Activated CD4-positive, alpha-beta T cell treated with anti-CD3 and anti-CD28 coated beads for 24 hours (primary cell): ENCODE results near the gene SMC3.

Source experiments
- DNase-seq, 2 donors: peaks; one replicate each; pipeline ENCODE4 v3.0.0-alpha.2; 2020; ENCODE audit warnings: low read depth in 2 of 2

The SMC3 gene

DNA sequence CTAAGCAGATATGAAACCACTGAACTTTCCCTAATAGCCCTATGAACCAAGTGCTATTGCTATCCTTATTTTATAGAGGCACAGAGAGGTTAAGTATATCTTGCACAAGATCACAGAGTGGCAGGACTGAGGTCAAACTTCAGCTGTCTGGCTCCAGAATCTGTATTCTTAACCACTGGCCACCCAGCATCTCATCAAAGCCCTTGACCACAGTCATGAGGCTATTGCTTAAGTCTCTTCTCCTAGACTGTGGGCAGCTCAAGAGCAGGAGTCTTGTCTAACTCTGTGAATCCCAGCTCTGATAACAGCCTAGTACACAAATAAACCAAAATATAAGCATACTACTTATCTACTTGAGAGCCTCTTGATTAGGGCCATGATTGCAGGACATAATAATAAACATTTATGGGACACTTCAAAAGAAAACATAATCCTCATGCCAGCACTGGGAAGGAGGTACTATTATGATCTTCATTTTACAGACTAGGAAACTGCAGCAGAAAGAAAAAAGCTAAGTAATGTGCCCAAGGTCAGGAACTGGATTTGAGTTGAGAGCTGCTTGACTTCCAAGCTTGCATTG lies 22.4 kb upstream of the SMC3 start:
- no peak for DNase-seq

DNA sequence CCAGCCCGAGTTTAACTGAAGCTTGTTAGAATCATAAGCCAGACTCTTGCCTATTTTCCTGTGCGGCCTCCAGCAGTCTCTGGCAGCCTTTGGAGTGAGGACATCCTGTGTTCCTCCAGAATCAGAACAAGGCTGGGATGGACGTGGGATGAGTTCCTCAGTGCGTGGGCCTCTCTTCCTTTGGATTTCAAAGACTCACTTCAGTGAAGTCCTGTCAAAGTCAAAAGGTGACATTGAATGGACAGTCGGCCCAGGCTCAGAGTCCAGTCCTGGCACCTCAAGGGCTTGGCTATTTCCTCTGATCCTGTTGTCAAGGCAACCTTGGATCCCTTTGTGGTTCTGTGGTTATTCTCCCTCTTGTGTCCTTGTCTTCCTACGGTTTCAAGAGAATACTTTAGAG lies 21.4 kb upstream of the SMC3 start:
- DNase-seq = no peak

DNA sequence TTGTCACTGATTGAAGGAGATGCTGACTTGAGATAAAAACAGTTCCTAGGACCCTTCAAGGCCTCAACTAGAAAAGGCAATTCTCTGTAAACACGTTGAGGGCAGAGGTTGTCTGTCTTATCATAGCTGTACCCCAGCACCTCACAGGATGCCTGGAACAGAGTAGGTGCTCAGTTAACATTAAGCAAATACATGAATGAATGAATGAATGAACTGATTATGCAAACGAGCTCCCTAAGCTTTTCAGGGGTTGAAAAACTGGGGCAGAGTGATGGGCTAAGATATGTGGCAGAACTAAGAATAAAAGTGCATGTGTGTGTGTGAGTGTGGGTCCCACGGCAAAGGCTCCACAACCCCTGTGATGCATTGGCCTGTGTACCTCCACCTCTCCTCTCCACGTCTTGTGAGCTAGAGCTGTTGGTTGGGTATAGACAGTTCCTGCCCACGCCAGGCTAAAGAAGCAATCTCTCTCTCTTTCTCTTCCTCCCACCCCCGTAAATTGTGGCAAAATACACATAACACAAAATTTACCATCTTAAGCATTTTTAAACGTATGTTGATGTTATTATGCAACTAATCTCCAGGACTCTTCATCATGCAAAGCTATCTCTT lies 20.9 kb upstream of the SMC3 start:
- DNase-seq = no peak

DNA sequence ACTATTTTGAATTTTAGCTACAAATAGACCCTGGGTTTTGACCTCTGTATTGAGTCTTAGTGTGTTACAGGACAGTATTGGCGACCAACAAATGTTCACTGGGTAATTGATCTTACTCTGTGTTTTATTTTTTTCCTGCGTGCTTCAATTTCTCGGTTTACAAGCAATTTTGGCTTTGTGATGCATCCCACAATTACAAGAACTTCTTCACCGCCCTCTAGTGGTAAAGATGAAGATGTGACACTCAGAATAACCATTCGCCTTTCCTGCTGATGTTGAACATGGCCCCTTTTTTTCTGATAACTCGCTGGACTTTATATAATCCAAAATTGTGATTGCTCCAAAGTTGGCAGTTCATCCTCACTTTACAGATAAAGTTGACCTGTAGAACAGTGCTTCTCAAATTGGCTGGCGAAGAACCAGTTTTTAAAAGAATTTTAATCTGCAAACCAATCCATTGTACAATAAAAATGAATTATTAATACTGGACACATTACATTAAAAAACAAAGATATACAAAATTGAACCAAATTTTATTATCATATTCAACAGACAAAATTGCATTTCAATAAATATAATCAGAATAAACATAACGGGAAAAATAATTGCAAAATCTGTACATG lies 20.2 kb upstream of the SMC3 start:
- DNase-seq = no peak

DNA sequence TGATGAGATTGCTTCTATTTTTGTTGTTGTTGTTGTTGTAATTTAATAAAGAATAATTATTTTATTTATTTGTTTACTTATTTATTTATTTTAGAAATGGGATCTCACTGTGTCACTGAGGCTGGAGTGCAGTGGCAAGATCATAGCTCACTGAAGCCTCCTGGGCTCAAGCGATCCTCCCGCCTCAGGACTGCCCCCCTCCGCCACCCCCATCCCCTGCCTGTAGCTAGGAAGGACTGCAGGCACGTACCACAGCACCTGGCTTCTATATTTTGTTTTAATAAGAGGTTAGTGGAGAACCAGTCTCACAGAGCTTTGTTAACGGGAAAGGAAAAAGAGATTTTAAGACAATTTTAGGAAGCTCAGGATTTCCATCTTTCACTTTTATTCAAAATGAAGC lies 19.5 kb upstream of the SMC3 start:
- no peak for DNase-seq

DNA sequence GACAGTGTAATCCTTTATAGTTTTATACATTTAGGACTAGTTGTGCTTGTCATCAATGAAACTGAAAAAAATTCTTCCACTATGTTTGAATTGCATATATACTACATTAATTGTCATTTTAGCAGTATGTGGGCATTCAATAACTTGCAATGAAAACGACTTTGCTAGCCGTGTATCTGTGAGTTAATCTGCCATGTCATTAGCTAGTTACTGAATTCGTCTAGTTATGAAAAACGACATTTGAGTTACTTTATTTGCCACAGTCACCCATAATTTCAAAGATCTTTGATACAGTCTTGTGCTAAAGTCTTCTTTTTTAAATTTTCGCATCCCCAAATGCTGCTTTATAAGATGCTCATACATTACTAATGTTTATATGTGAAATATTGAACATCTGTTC lies 18.3 kb upstream of the SMC3 start:
- no peak for DNase-seq

DNA sequence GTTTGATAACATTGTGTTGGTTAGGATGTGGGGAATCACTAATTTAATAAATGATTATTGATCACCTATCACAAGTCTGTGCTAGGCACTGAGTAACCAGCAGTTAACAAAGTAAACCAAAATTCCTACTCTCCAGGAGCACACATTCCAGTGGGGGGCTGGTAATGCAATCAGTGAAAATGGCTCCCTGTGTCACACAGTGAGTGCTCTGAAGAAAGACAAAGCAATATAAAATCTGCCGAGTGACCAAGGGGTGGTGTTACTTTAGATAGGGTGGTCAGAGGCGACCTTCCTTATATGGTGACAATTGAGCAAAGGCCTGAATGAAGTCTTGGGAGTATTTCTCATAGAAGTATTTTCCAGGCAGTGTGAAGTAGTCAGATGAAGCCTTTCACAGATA lies 13.6 kb upstream of the SMC3 start:
- DNase-seq = no peak

DNA sequence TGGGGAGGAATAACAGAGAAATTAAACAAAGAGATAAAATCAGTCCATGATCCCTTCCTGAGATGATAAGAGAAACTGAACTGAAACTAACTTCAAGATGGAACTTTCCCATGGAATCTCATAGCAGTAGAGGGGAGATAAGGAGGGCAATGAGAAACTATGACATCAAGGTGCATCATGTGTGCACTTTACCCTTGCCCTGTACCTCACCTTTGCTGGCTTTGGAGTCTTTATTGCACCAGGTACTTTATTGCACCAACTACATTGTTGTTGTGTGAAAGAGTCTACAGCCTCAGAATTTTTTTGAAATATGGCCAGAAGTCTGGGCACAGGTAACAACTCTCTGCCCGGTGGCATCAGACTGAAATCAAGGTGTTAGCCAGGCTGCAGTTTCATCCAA lies 11.2 kb upstream of the SMC3 start:
- DNase-seq = no peak

DNA sequence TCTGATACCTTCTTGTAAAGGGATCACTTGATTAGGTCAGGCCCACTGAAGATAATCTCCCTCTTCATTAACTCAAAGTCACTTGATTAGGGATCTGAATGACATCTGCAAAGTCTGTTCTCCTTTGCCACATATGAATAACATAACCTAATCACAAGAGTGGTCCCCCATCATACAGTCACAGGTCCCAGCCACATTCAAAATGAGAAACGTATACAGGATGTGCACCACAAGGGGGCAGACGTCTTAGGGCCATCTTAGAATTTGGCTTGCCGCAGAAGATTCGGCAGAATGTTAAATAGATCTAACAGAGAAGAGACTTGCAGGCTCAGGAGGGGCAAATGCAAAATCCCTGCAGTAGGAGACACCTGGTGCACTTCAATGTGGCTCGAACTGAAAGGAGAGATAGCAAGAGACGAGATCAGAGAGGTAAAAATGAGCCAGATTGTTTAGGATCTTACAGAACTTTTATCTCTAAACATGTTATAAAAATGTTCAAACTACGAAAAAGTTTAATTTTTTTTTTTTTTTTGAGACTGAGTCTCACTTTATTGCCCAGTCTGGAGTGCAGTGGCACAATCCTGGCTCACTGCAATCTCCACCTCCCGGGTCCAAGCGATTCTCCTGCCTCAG lies 10.4 kb upstream of the SMC3 start:
- peak; percentile 55 to 65 for DNase-seq

DNA sequence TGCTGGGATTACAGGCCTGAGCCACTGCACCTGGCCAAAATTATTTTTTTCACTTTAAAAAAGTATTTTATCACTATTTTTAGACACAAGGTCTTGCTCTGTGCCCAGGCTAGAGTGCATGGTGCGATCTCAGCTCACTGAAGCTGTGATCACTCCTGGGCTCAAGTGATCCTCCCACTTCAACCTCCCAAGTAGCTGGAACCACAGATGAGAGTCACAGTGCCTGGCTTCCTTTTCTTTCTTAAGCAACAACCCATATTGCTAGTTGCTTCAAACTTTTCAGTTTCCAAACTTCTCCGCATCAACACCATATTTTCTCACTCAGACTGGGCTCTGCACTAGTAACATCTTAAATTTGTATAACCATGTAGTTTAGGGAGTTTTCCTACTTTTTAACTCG lies 9.5 kb upstream of the SMC3 start:
- DNase-seq = no peak

DNA sequence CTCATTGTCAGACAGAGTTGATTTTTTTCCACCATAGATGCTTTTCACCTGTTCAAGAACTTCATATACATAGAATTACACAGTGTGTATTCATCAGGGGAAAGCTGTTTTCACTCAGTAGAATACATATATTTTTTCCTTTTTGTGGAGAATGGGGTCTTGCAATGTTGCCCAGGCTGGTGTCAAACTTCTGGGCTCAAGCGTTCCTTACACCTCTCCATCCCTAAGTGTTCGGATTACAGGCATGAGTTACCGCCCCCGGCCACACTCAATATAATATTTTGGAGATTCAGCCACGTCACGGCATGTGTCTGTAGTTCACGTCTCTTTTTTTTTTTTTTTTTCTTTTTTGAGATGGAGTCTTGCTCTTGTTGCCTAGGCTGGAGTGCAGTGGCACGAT lies 7.5 kb upstream of the SMC3 start:
- DNase-seq = no peak

DNA sequence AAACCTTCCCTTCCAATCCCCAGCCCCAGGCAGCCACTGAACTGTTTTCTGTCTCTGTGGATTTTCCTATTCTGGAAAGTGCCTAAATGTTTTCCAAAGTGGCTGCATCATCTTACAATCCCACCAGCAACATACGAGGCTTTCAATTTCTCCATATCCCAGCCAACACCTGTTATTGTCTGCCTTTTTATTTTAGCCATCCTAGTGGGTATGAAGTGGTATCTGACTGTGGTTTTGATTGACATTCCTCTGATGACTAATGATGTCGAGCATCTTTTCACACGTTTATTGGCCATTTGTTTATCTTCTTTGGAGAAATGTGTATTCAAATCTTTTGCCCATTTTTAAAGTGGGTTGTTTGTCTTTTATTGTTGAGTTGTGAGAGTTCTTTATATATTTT lies 6.2 kb upstream of the SMC3 start:
- DNase-seq = no peak

DNA sequence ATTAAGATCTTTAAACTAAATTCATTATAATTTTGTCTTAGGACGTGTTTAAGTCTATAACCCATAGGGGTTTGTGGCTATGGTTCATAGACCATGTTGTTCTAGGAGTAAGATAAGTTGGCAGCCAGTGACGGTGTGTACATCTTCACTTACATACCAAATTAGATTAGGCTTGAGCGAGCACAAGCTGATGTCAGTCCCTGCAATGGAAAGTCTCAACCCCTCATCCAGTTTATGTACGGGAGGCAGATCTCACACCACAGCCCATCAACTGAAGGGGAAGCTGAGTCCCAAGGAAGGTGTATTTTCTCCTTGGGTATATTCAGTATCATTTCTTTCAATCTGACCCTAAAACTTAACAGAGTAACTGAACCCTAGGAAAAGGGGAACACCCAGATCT lies 5.1 kb upstream of the SMC3 start:
- DNase-seq = no peak

DNA sequence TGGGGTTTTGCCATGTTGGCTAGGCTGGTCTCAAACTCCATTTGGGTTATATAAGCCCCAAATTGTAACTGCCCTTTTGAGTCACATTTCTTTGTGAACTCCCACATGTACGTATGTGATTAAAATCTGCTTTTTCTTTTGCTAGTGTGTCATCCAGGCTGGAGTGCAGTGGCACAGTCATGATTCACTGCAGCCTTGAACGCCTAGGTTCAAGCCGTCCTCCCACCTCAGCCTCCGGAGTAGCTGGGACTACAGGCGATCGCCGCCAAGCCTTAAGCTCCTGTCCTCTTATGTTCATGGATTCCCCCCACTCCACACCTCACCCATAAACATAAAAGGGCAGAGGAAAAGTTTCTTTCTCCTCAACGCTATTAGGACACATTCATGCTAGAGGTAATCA lies 4.4 kb upstream of the SMC3 start:
- DNase-seq = no peak

DNA sequence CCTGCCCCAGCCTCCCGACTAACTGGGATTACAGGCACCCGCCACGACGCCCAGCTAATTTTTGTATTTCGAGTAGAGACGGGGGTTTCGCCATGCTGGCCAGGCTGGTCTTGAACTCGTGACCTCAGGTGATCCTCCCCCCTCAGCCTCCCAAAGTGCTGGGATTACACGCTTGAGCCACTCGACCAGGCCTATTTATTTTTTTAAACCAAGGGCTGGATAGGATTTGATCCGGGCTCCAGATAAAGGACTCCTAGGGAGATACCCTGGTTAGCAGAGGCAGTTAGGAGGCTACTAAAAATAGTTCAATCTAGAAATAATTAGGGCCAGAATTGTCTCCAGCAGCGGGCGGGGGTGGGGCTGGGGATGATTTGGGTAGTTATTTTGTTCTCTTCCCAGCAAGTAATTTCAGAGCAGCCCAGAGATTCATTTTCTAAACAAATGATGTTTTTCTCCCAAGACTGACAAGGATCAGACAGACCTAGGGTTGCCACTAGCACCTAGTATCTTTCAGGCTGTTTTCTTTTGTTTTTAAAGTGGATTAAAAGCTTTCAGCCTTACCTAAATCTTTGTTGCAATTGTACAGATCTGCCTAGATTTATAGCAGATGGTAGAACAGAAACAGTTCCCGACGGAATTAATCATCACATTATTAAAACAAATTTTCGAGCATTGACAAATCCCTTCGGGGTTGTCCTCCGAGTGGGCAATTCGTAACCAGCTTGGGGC lies 859 bp upstream of the SMC3 start:
- no peak for DNase-seq

DNA sequence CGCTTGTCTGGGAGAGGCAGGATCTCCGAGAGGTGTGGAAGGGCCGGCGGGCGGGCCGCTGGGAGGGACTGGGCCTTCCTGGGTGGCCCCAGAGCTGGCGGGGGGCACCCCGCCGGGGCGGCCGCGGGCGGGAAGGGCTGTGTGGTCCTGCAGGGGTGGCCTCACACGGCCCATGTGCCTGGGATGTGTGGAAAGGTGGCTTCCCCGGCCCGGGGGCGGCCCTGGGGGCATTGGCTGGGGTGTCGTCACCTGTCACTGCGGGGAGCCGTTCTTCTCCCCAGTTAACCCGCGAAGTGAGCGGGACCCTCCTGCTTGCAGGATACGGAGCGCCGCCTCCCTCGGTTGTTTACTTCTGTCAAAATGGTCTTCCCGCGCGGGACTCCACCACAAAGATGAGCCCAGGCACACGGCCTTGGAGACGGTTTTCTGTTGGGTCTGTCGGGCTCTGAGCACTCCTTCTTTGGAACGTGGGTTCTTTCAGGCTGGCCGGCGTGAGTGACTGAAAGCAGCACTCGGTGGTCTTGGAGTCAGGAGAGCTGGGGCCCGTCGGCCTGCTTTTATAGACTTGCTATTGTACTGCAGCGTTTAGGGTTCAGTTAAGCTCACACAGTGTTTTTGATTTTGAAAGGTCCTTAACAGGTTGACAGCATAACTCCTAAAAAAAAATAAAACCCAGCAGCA lies 700 bp downstream of the SMC3 start:
- peak; percentile 31 to 34 for DNase-seq

DNA sequence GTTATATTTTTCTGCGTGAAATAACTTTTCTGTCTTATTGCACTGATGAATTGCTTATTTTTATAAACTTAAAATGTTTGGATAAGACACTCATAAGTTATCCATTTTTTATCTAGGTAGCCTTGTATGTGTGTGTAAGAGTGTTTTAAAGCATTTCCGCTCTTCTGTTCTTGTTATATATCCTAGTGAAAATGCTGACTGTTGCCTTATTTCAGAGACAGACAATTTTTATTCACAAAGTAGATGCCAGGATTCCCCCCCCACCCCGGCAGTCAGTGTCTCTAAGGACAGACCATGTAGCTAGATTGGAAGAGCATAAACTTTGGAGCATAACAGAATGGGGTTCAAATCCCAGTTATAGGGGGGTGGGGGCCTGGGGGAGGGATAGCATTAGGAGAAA lies 1.6 kb downstream of the SMC3 start:
- DNase-seq = no peak

DNA sequence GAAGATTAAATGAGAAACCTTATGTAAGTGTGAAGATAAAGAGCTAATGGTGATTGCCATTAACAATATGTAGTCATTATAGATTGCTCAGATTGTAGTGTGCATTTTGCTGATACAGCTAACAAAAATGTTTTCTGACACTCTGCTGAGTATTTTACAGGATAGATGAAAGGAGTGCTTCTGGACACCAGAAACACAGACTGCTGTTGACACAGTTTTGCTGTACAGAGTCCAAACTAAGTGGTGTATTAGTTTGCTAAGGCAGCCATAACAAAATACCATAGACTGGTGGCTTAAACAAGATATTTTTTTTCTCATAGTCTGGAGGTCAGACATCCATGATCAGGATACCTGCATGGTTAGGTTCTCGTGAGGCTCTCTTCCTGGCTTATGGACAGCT lies 2.2 kb downstream of the SMC3 start:
- no peak for DNase-seq

DNA sequence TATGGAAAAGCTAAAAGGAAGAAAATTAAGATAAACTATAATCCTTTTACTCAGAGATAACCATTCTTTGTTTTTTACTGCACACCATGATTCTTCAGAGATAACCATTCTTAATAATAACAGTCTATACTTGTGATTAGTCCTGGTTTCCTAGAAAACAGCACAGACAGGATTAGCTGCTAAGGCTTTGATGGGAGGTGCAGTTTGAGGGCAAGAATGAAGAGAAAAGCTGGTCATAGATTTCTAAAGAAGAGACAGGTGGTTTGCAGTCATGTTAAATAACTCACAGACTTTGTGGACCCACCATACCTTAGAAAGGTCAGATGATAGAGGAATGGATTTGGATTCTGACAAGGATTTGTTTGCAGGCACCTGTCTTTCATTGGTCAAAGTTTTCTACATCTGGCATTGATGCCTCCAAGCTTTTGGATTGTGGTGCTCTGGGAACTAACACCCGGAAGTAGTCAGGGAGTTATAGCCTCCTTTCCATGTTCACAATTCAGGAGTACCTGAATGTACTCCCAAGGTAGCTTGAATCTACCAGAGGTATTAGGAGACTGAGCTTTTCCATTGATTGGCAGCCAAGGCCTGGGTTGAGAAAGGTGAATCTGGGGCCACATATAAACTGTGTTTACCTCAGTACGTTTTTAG lies 3.7 kb downstream of the SMC3 start:
- no peak for DNase-seq

DNA sequence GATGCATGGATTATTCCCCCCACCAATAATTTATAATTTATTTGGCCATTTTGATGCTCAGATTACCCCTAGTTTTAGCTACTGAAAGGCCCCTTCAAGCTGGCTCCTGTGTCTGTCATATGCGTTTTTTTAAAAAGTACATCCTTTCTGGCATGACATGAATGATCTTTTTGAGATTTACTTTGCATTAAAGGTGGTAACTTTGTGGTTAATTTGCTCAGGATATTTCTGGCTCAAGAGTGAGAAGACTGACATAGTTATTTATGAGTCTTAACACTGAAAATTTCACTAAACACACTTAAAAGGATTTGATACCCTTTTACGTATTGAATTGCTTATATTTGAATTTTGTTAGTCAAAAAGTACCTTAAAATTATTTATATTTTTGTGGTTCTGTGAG lies 5.4 kb downstream of the SMC3 start:
- DNase-seq = no peak

DNA sequence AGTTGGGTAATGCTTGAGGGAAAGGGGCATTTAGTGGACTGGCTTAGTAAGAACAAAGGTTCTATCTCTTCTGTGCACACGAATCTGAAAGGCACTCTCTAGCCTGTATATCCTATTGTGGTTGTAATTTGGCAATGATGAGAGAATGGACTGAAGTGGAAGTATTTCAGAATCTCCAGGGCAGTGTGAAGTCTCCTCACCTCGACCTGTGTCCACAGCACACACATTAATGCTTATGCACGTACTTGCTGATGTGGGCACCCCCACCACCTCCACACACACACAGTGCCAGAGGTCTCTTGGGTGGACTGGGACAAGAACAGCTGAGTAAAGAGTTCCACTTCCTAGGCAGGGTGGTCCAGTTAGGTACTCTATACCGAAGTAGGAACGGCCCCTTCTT lies 6.9 kb downstream of the SMC3 start:
- DNase-seq = no peak

DNA sequence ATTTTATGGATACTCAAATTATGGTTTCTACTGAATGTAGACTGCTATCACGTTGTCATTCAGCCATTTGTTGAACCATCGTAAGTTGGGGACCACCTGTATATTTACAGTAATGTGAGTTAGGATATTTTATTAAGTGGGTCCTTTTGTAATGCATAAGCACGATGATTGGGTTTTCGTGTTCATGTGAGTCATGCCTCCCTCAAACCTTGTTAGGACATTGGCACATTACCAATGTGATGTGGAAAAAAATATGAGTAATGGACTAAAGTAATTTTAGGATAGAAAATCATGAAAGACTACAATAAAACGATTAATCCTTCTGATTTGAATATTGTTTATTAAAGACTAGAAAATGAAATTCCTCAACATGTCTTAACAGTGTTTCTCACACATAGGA lies 8.7 kb downstream of the SMC3 start:
- no peak for DNase-seq
